ENCODE results near the gene CREB5.

- no peak for TF ChIP-seq ZNF565 (CRISPR knock-in tag; conservative IDR thresholded peaks at IDR 0.05; ENCODE audit: low read depth)
- TF ChIP-seq OSR1 (CRISPR knock-in tag; IDR thresholded peaks at IDR 0.05) = no peak
- no peak for TF ChIP-seq ZFP3 (CRISPR knock-in tag; IDR thresholded peaks at IDR 0.05)
- no peak for TF ChIP-seq PATZ1 (CRISPR knock-in tag; IDR thresholded peaks at IDR 0.05; ENCODE audit: borderline replicate concordance)
- TF ChIP-seq TSHZ2 (CRISPR knock-in tag; IDR thresholded peaks at IDR 0.05) = no peak
- TF ChIP-seq ZNF70 (CRISPR knock-in tag; IDR thresholded peaks at IDR 0.05) = no peak
Measured at GRCh38 chr7:28708033-28708951, 296.0 kb downstream of the CREB5 start.

Measured in SK-N-SH treated with all-trans-retinoic acid at 6 μM for 48 hours (cell line).